K562 (cell line): Measurements from ENCODE around the gene CDC27. TPM values are rescaled to one million over a fixed set of nuclear protein-coding genes. Genes with fewer than 3 reads are reported as not detected.
A peak's percentile ranks its signal among the peaks of the same experiment; 100 is the strongest.

Source experiments
- CSDE1 ChIP-seq, 2 experiments: fragments of 450-650 bp; IDR thresholded peaks; 2 replicates each; pipeline ENCODE4 v1.6.1; 2016; ENCODE audit warnings: mild to moderate bottlenecking in 1 of 2
- ESRRA ChIP-seq: fragments of 450-650 bp; IDR thresholded peaks from 2 replicates; pipeline ENCODE4 v1.6.1; 2014; ENCODE audit warnings: low read depth, mild to moderate bottlenecking, moderate library complexity, borderline replicate concordance
- HSF4 ChIP-seq: fragments of 250-450 bp; sonication (Bioruptor Pico); IDR thresholded peaks from 2 replicates; pipeline ENCODE4 v2.1.2; 2022; ENCODE audit warnings: mild to moderate bottlenecking, moderate library complexity, borderline replicate concordance
- MIER1 ChIP-seq: fragments of 450-650 bp; IDR thresholded peaks from 2 replicates; pipeline ENCODE4 v1.6.1; 2016; ENCODE audit warnings: antibody characterized with exemption, mild to moderate bottlenecking, low read depth
- RFX5 ChIP-seq: IDR thresholded peaks from 2 replicates; pipeline ENCODE4 v1.6.1; 2011; ENCODE audit warnings: low read depth, mild to moderate bottlenecking, improper control_type of control experiment, low read length
- SAP30 ChIP-seq: fragments of 200-600 bp; sonication (generic); IDR thresholded peaks from 2 replicates; pipeline ENCODE4 v1.6.1; 2012; ENCODE audit warnings: borderline replicate concordance, low read depth, mild to moderate bottlenecking, moderate library complexity, low read length, control low read depth, inconsistent platforms; ENCODE audit not compliant: insufficient read depth, poor library complexity, severe bottlenecking
- THRAP3 ChIP-seq: fragments of 450-650 bp; IDR thresholded peaks from 2 replicates; pipeline ENCODE4 v1.6.1; 2016; ENCODE audit warnings: mild to moderate bottlenecking, inconsistent platforms, borderline replicate concordance
- ZNF408 ChIP-seq: fragments of 250-450 bp; sonication (Bioruptor Pico); IDR thresholded peaks from 2 replicates; pipeline ENCODE4 v1.4.0; 2020; ENCODE audit warnings: low read depth, mild to moderate bottlenecking, moderate library complexity
- ZNF57 ChIP-seq: fragments of 450-650 bp; formaldehyde crosslinking; IDR thresholded peaks from 2 replicates; pipeline ENCODE4 v1.4.0; 2020; ENCODE audit warnings: mild to moderate bottlenecking, moderate library complexity
- polyA plus RNA-seq, 8 experiments: library from polyadenylated mRNA; depleted of rRNA in 4 of 8; stranded (reverse) in 5 of 8; unstranded in 3 of 8; fragments of >200 nt; fragmentation: Nextera tagmentation in 2 of 8; fragmentation: Illumina TruSeq in 1 of 8; extraction: Ambion mirVana in 2 of 8; extraction: Trizol in 1 of 8; gene quantifications; 2 replicates each; pipeline versions ENCODE4 v1.2.1 to v1.2.3, GENCODE V29; 2011 to 2014; ENCODE audit warnings: inconsistent platforms in 1 of 8, missing spikeins in 1 of 8
- total RNA-seq, 7 experiments: library from RNA; depleted of rRNA in 6 of 7; stranded (reverse); fragments of >200 nt in 6 of 7; fragmentation: Illumina TruSeq in 2 of 7; extraction: Trizol in 2 of 7; gene quantifications; 2 replicates each; pipeline versions ENCODE4 v1.2.1 to v1.2.3, GENCODE V29; 2011 to 2021; ENCODE audit warnings: low replicate concordance in 1 of 7
- TF ChIP-seq, protein P1 (sequence below), 2 experiments: fragments of 450-650 bp in 1 of 2; IDR thresholded peaks; 2 replicates each; pipeline ENCODE4 v1.6.1; 2011 to 2017; ENCODE audit warnings: low read depth in 2 of 2, antibody characterized with exemption in 1 of 2, borderline replicate concordance in 1 of 2, low read length in 1 of 2, mild to moderate bottlenecking in 1 of 2, mixed read lengths in 1 of 2; ENCODE audit not compliant: control insufficient read depth in 1 of 2
- TF ChIP-seq, protein P2 (sequence below): sonication (generic); formaldehyde crosslinking; IDR thresholded peaks from 2 replicates; pipeline ENCODE4 v1.8.0; 2022; ENCODE audit warnings: mild to moderate bottlenecking, low read depth, missing genetic modification reagents
- TF ChIP-seq, protein P3 (sequence below): sonication (generic); formaldehyde crosslinking; IDR thresholded peaks from 2 replicates; pipeline ENCODE4 v1.8.0; 2022; ENCODE audit warnings: missing genetic modification reagents, mild to moderate bottlenecking, moderate library complexity, borderline replicate concordance
- TF ChIP-seq, protein P4 (sequence below): fragments of 200-800 bp; sonication (Bioruptor generic); IDR thresholded peaks from 2 replicates; pipeline ENCODE4 v1.6.1; 2017; ENCODE audit warnings: missing genetic modification characterization, missing compliant biosample characterization
- TF ChIP-seq, protein P5 (sequence below): fragments of 450-650 bp; IDR thresholded peaks from 2 replicates; pipeline ENCODE4 v1.7.1; 2018; ENCODE audit warnings: mild to moderate bottlenecking, low read depth; ENCODE audit not compliant: partially characterized antibody
- TF ChIP-seq, protein P6 (sequence below): IDR thresholded peaks from 2 replicates; pipeline ENCODE4 v1.6.1; 2011; ENCODE audit not compliant: insufficient read length; ENCODE audit errors: extremely low read depth

The CDC27 gene
- total and polyA plus RNA-seq, 9 of the 15 experiments (the other 6 are each of a cell fraction or from before 2014, with no cell fraction given), result 28.6 to 155 (median 94.1) TPM

DNA sequence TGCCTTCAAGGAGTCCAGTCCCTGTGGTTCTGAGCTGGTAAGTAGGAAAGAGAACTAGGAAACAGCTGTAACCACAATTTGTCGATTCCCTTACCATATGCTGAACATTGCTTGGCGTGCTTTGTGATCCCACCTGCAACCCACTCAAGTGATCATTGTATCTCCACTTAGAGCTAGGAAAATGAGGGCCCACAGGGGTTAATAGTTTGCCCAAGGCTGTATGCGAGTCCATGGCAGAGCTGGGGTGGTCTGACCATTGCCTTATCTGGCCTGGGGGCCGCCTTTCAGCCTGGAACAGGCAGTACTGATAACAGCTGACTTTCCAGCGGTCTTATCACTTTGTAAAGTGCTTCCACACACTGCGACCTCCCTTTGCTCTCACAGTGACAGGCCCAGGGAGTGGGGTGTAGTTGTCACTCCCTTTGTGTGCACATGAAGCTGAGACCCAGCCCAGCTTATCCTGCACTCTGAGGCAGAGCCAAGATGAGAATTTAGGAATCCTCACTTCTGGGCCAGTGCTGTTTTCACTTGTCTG is 29.9 kb upstream of the CDC27 start (continued):
- TF ChIP-seq, protein P1, sequence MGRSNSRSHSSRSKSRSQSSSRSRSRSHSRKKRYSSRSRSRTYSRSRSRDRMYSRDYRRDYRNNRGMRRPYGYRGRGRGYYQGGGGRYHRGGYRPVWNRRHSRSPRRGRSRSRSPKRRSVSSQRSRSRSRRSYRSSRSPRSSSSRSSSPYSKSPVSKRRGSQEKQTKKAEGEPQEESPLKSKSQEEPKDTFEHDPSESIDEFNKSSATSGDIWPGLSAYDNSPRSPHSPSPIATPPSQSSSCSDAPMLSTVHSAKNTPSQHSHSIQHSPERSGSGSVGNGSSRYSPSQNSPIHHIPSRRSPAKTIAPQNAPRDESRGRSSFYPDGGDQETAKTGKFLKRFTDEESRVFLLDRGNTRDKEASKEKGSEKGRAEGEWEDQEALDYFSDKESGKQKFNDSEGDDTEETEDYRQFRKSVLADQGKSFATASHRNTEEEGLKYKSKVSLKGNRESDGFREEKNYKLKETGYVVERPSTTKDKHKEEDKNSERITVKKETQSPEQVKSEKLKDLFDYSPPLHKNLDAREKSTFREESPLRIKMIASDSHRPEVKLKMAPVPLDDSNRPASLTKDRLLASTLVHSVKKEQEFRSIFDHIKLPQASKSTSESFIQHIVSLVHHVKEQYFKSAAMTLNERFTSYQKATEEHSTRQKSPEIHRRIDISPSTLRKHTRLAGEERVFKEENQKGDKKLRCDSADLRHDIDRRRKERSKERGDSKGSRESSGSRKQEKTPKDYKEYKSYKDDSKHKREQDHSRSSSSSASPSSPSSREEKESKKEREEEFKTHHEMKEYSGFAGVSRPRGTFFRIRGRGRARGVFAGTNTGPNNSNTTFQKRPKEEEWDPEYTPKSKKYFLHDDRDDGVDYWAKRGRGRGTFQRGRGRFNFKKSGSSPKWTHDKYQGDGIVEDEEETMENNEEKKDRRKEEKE (IDR thresholded peaks at IDR 0.05; ENCODE audit: borderline replicate concordance in 1 of 2, control insufficient read depth in 1 of 2, low read depth in 2 of 2, low read length in 1 of 2), result no peak
- TF ChIP-seq, protein P2, sequence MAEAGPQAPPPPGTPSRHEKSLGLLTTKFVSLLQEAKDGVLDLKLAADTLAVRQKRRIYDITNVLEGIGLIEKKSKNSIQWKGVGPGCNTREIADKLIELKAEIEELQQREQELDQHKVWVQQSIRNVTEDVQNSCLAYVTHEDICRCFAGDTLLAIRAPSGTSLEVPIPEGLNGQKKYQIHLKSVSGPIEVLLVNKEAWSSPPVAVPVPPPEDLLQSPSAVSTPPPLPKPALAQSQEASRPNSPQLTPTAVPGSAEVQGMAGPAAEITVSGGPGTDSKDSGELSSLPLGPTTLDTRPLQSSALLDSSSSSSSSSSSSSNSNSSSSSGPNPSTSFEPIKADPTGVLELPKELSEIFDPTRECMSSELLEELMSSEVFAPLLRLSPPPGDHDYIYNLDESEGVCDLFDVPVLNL, result no peak
- TF ChIP-seq MIER1 (no peak; the same call in 1 of the 2 replicates), CSDE1 (IDR thresholded peaks at IDR 0.05) (no peak), THRAP3 (no peak), RFX5 (no peak), SAP30 (peak; percentile 63), ESRRA (peak; percentile 50; the same call in 1 of the 2 replicates), HSF4 (CRISPR knock-in tag) (peak; percentile 49; the same call in 1 of the 2 replicates), ZNF57 (no peak), ZNF408 (CRISPR knock-in tag) (no peak)
- TF ChIP-seq, protein P3, sequence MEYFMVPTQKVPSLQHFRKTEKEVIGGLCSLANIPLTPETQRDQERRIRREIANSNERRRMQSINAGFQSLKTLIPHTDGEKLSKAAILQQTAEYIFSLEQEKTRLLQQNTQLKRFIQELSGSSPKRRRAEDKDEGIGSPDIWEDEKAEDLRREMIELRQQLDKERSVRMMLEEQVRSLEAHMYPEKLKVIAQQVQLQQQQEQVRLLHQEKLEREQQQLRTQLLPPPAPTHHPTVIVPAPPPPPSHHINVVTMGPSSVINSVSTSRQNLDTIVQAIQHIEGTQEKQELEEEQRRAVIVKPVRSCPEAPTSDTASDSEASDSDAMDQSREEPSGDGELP, result peak; percentile 98
- TF ChIP-seq, protein P4, sequence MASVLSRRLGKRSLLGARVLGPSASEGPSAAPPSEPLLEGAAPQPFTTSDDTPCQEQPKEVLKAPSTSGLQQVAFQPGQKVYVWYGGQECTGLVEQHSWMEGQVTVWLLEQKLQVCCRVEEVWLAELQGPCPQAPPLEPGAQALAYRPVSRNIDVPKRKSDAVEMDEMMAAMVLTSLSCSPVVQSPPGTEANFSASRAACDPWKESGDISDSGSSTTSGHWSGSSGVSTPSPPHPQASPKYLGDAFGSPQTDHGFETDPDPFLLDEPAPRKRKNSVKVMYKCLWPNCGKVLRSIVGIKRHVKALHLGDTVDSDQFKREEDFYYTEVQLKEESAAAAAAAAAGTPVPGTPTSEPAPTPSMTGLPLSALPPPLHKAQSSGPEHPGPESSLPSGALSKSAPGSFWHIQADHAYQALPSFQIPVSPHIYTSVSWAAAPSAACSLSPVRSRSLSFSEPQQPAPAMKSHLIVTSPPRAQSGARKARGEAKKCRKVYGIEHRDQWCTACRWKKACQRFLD (CRISPR knock-in tag), result peak; percentile 86
- TF ChIP-seq, protein P5, sequence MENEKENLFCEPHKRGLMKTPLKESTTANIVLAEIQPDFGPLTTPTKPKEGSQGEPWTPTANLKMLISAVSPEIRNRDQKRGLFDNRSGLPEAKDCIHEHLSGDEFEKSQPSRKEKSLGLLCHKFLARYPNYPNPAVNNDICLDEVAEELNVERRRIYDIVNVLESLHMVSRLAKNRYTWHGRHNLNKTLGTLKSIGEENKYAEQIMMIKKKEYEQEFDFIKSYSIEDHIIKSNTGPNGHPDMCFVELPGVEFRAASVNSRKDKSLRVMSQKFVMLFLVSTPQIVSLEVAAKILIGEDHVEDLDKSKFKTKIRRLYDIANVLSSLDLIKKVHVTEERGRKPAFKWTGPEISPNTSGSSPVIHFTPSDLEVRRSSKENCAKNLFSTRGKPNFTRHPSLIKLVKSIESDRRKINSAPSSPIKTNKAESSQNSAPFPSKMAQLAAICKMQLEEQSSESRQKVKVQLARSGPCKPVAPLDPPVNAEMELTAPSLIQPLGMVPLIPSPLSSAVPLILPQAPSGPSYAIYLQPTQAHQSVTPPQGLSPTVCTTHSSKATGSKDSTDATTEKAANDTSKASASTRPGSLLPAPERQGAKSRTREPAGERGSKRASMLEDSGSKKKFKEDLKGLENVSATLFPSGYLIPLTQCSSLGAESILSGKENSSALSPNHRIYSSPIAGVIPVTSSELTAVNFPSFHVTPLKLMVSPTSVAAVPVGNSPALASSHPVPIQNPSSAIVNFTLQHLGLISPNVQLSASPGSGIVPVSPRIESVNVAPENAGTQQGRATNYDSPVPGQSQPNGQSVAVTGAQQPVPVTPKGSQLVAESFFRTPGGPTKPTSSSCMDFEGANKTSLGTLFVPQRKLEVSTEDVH, result peak; percentile 16
- TF ChIP-seq, protein P6, sequence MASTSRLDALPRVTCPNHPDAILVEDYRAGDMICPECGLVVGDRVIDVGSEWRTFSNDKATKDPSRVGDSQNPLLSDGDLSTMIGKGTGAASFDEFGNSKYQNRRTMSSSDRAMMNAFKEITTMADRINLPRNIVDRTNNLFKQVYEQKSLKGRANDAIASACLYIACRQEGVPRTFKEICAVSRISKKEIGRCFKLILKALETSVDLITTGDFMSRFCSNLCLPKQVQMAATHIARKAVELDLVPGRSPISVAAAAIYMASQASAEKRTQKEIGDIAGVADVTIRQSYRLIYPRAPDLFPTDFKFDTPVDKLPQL, result no peak
